DND-41 (cell line): Measurements from ENCODE around the gene GEMIN7.

Experiments used
- EZH2 ChIP-seq: IDR thresholded peaks from 3 replicates; pipeline ENCODE4 v1.6.1; 2012; ENCODE audit warnings: borderline replicate concordance, low read depth, mild to moderate bottlenecking, moderate library complexity, low read length, inconsistent platforms; ENCODE audit not compliant: severe bottlenecking
- TF ChIP-seq, protein P1 (sequence below): IDR thresholded peaks from 2 replicates; pipeline ENCODE4 v1.5.1; 2012; ENCODE audit warnings: borderline replicate concordance, low read length, moderate library complexity, mild to moderate bottlenecking; ENCODE audit not compliant: poor library complexity, severe bottlenecking; ENCODE audit errors: extremely low read depth

DNA sequence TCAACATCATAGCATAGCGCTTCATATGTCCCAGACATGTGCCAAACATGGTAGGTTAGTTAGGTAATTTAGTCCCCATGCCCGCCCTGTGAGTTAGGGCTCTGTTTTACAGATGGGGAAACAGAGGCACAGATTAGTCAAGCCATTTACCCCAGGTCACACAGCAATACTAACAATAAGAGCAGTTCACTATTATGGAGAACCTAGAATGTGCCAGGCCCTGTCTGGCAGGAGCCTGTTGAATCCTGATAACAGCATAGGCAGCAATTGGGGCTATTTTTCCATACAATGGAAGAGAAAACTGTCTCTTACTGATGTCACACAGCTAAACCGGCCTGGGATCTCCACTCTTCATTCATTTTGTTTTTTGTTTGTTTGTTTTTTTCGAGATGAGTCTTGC lies 7.4 kb downstream of the GEMIN7 start:
- TF ChIP-seq, protein P1, sequence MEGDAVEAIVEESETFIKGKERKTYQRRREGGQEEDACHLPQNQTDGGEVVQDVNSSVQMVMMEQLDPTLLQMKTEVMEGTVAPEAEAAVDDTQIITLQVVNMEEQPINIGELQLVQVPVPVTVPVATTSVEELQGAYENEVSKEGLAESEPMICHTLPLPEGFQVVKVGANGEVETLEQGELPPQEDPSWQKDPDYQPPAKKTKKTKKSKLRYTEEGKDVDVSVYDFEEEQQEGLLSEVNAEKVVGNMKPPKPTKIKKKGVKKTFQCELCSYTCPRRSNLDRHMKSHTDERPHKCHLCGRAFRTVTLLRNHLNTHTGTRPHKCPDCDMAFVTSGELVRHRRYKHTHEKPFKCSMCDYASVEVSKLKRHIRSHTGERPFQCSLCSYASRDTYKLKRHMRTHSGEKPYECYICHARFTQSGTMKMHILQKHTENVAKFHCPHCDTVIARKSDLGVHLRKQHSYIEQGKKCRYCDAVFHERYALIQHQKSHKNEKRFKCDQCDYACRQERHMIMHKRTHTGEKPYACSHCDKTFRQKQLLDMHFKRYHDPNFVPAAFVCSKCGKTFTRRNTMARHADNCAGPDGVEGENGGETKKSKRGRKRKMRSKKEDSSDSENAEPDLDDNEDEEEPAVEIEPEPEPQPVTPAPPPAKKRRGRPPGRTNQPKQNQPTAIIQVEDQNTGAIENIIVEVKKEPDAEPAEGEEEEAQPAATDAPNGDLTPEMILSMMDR = no peak
- no peak for TF ChIP-seq EZH2
